ENCODE data around the gene OLIG2. TPM values are rescaled to one million over a fixed set of nuclear protein-coding genes. Genes with fewer than 3 reads are reported as not detected.

Gene OLIG2
- total RNA-seq, 4 donors from 2014 or later: not detected

- TF ChIP-seq POLR2A (IDR thresholded peaks at IDR 0.05): no peak
- TF ChIP-seq, protein P1, sequence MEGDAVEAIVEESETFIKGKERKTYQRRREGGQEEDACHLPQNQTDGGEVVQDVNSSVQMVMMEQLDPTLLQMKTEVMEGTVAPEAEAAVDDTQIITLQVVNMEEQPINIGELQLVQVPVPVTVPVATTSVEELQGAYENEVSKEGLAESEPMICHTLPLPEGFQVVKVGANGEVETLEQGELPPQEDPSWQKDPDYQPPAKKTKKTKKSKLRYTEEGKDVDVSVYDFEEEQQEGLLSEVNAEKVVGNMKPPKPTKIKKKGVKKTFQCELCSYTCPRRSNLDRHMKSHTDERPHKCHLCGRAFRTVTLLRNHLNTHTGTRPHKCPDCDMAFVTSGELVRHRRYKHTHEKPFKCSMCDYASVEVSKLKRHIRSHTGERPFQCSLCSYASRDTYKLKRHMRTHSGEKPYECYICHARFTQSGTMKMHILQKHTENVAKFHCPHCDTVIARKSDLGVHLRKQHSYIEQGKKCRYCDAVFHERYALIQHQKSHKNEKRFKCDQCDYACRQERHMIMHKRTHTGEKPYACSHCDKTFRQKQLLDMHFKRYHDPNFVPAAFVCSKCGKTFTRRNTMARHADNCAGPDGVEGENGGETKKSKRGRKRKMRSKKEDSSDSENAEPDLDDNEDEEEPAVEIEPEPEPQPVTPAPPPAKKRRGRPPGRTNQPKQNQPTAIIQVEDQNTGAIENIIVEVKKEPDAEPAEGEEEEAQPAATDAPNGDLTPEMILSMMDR (IDR thresholded peaks at IDR 0.05): no peak
- H3K27ac ChIP-seq: no peak overlapping the region
- no peaks in the 10 kb centered on the region for H3K36me3 ChIP-seq
- no peaks in the 10 kb centered on the region for H3K27me3 ChIP-seq
- DNase-seq: no peak
- no peak overlapping the region for H3K4me3 ChIP-seq
- no peaks in the 10 kb centered on the region for H3K4me1 ChIP-seq
- no peaks in the 10 kb centered on the region for H3K9me3 ChIP-seq
Observed at GRCh38 chr21:32981096-32981495, 44.6 kb upstream of the OLIG2 start.

DNA sequence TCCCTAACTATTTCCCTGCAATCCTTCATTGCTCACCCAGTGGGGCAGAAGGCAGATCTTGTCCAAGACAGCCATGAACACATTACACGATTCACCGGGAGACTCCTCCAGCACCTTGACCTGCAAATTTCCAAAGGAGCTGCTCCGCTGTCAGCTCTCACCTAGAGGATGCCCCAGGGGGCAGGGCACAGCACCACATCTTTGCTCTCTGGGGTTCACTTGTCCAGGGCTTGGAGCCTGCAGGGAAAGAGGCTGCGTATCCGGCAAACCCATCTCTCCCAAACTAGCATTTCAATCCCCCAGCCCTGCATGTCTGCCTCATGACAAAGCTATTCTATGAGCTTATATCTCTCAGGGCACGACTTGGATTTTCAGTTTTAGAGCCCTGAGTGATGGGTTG, 35.1 kb upstream of the OLIG2 start:
- Histone ChIP-seq H3K27me3 (no peaks in the 10 kb centered on the region), H3K27ac (no peak overlapping the region), H3K9me3 (peaks cover 0 to 4% (median 0%) of the 10 kb centered on the region in 4 donors), H3K4me3 (no peak overlapping the region), H3K36me3 (no peaks in the 10 kb centered on the region), H3K4me1 (no peaks in the 10 kb centered on the region)
- TF ChIP-seq, protein P1 (IDR thresholded peaks at IDR 0.05): no peak
- no peak for TF ChIP-seq POLR2A (IDR thresholded peaks at IDR 0.05)
- DNase-seq: no peak

DNA sequence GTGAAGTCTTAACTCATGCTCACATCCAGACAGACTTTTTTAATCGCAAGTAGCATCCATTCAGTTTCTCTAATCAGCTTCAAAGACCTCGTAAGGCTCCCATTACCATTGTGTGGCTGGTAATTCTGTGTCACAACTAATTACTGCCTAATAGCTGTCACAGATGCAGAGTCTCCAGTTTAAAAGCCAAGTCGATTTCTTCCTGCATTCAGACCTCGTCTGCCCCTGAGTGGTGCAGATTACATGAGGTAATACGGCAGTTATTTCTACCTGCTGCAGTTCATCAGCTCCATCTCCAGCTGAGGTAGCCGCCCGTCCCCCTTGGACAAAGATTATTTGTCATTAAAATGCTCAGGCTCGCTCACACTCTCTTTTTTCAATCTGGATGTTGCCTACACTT, 34.4 kb upstream of the OLIG2 start:
- H3K27me3 ChIP-seq: no peaks in the 10 kb centered on the region

DNA sequence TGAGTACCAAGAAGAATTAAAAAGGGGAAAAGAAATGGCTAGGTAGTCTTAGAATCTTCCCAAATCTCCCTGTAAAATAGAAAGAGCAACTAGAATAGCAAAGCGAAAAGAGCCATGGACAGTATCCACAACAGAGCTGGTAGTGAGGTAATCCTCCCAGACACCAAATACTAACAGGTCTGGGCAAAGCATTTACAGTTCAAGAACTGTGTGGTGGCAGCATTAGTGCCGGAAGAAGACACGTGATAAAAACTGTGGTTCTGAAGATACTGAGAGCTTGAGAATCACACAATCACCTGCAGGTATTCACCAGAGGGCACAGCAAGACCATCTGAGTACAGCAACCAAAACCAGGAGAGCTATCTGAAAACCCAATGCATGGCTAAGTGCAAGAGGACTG, 31.8 kb upstream of the OLIG2 start:
- no peaks in the 10 kb centered on the region for H3K27me3 ChIP-seq

More for the DNA sequence above, 34.4 kb upstream of the OLIG2 start:
- H3K27ac ChIP-seq: no peak overlapping the region
- no peak for DNase-seq
- no peaks in the 10 kb centered on the region for H3K4me1 ChIP-seq
- H3K36me3 ChIP-seq: no peaks in the 10 kb centered on the region
- peaks cover 0 to 4% (median 0%) of the 10 kb centered on the region in 4 donors for H3K9me3 ChIP-seq
- H3K4me3 ChIP-seq: no peak overlapping the region
- TF ChIP-seq, protein P1 (IDR thresholded peaks at IDR 0.05): no peak
- TF ChIP-seq POLR2A (IDR thresholded peaks at IDR 0.05): no peak

DNA sequence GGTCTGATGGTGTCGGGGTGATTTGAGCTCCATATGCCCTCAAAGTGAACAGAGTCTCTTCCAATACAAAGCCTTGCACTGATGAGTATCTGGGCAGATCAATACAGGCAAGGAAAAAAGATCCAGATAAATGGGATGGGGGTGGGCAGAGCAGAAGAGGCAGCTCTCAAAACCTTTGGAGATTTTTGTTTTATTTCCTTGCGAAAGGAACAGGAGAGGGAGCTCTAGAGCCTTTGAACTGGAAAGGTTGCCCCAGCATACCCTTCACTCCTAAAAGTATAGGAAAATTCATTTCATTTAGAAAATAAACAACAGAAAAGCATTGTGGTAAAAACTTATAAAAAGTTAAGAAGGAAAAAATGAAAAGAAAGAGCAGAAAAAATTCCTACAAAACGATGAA, 31.4 kb upstream of the OLIG2 start:
- no peaks in the 10 kb centered on the region for H3K36me3 ChIP-seq
- H3K4me1 ChIP-seq: no peaks in the 10 kb centered on the region
- H3K9me3 ChIP-seq: no peaks in the 10 kb centered on the region
- no peak for DNase-seq
- H3K4me3 ChIP-seq: no peak overlapping the region
- H3K27ac ChIP-seq: no peak overlapping the region
- TF ChIP-seq POLR2A (IDR thresholded peaks at IDR 0.05): no peak
- TF ChIP-seq, protein P1 (IDR thresholded peaks at IDR 0.05): peak in 2 of 6 experiments; percentile 11 to 25
- no peaks in the 10 kb centered on the region for H3K27me3 ChIP-seq

More for the DNA sequence above, 31.8 kb upstream of the OLIG2 start:
- TF ChIP-seq, protein P1 (IDR thresholded peaks at IDR 0.05): no peak
- no peak for TF ChIP-seq POLR2A (IDR thresholded peaks at IDR 0.05)
- Histone ChIP-seq H3K27ac (no peak overlapping the region), H3K36me3 (no peaks in the 10 kb centered on the region), H3K9me3 (no peaks in the 10 kb centered on the region), H3K4me1 (no peaks in the 10 kb centered on the region), H3K4me3 (no peak overlapping the region)
- no peak for DNase-seq

GRCh38 chr21:33007747-33008146, 18.0 kb upstream of the OLIG2 start:
- Histone ChIP-seq H3K4me3 (no peak overlapping the region), H3K27ac (no peak overlapping the region), H3K9me3 (no peaks in the 10 kb centered on the region), H3K27me3 (no peaks in the 10 kb centered on the region), H3K4me1 (no peaks in the 10 kb centered on the region), H3K36me3 (no peaks in the 10 kb centered on the region)
- DNase-seq: no peak
- no peak for TF ChIP-seq POLR2A (IDR thresholded peaks at IDR 0.05)
- TF ChIP-seq, protein P1 (IDR thresholded peaks at IDR 0.05): no peak
